Measurements from ENCODE around the gene NREP. TPM values are rescaled to one million over a fixed set of nuclear protein-coding genes. Genes with fewer than 3 reads are reported as not detected.

The NREP gene
- total RNA-seq, 4 donors from 2014 or later = 6.0 to 42.0 (median 10.2) TPM

DNA sequence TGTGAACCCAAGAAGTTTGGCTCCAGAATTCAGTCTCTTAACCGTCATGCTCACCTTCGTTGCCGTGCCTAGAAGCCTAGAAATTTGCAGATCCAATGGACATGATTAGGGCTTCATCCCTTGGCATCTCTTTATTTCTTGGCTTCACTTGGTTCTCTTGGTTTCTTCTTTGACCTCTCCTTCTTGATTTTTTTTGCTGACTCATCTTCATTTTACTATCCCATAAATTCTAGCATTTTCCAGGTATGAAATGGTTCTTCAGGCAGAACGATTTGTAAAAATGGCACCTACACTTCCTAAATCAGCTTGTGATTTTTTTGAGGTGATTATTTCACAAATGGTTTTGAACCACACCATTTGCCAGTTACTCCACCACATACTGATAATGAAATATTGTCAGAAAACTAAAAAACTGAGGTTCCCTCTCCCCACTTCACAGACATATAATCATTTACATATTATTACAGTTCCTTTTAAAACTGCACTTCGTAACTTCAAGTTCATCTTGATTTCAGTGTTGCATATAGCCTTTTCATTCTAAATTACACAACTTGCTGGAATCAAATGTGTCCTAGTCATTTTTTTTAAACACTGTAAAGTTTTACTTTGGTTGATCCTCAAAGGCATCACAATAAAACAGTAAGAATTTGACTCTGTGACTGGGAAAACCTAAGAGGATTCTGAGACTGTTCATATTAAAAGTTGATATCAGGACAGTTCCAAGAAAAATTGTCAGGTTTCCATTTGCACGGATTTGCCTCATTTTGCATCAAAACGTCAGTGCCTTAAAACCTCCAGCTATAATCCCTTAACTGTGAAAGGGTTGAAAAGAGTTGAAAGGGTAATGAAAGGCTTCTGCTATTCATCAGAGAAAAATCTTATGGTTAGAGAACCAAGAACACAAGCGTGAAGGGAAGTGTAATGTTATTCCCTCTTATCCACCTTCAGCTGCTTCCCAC, 8.9 kb upstream of the NREP start:
- Histone ChIP-seq H3K9me3 (no peaks in the 10 kb centered on the region), H3K4me3 (no peak overlapping the region), H3K27ac (no peak overlapping the region), H3K4me1 (no peaks in the 10 kb centered on the region), H3K36me3 (no peaks in the 10 kb centered on the region), H3K27me3 (no peaks in the 10 kb centered on the region)
- no peak for DNase-seq
- no peak for TF ChIP-seq EP300 (IDR thresholded peaks at IDR 0.05; ENCODE audit: low read depth)
- TF ChIP-seq POLR2A (IDR thresholded peaks at IDR 0.05) = no peak
- TF ChIP-seq, protein P1, sequence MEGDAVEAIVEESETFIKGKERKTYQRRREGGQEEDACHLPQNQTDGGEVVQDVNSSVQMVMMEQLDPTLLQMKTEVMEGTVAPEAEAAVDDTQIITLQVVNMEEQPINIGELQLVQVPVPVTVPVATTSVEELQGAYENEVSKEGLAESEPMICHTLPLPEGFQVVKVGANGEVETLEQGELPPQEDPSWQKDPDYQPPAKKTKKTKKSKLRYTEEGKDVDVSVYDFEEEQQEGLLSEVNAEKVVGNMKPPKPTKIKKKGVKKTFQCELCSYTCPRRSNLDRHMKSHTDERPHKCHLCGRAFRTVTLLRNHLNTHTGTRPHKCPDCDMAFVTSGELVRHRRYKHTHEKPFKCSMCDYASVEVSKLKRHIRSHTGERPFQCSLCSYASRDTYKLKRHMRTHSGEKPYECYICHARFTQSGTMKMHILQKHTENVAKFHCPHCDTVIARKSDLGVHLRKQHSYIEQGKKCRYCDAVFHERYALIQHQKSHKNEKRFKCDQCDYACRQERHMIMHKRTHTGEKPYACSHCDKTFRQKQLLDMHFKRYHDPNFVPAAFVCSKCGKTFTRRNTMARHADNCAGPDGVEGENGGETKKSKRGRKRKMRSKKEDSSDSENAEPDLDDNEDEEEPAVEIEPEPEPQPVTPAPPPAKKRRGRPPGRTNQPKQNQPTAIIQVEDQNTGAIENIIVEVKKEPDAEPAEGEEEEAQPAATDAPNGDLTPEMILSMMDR (IDR thresholded peaks at IDR 0.05) = no peak
- TF ChIP-seq POLR2AphosphoS5 (IDR thresholded peaks at IDR 0.05) = no peak
- intact Hi-C loops (cut with DNase I; ENCODE audit: low total_unique reads) = loop anchor here (10.0 kb wide), 1 partner anchor 379 kb away; no protein-coding TSS in a partner anchor
- WGBS, 2 donors (ENCODE audit: low coverage in 1 of 2) = 79 to 81% methylated on average over 7 to 8 of the region's 8 CpGs
- in situ Hi-C loops (cut with MboI; ENCODE audit: low pct_ligation_motif_present in 1 of 4, low pct_unique_long_range_greater_than_20kb in 1 of 4, low sequenced_read_pairs in 3 of 4) = no loop called here

DNA sequence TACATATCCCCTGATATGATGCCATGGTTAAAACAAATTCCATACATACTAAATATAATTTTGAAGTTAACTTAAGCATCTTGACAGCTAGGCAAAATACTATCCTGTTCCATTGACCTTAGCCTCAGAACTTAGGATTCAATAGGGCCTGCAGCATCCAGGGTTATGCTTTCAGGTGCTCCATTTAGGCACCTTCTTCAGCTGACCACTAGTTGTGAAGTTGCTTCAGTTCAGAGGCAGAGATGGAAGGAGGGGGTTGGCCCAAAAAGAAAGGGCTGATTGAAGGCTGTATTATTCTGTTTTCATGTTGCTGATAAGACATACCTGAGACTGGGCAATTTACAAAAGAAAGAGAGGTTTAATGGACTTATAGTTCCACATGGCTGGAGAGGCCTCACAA, 7.0 kb upstream of the NREP start:
- Histone ChIP-seq H3K9me3 (no peaks in the 10 kb centered on the region), H3K27ac (no peak overlapping the region), H3K4me1 (no peaks in the 10 kb centered on the region), H3K4me3 (no peak overlapping the region), H3K36me3 (no peaks in the 10 kb centered on the region), H3K27me3 (no peaks in the 10 kb centered on the region)
- in situ Hi-C loops (cut with MboI; ENCODE audit: low pct_ligation_motif_present in 1 of 4, low pct_unique_long_range_greater_than_20kb in 1 of 4, low sequenced_read_pairs in 3 of 4) = no loop called here
- TF ChIP-seq, protein P1 (IDR thresholded peaks at IDR 0.05) = no peak
- no peak for TF ChIP-seq POLR2AphosphoS5 (IDR thresholded peaks at IDR 0.05)
- TF ChIP-seq EP300 (IDR thresholded peaks at IDR 0.05; ENCODE audit: low read depth) = no peak
- no peak for TF ChIP-seq POLR2A (IDR thresholded peaks at IDR 0.05)
- intact Hi-C loops (cut with DNase I; ENCODE audit: low total_unique reads) = loop anchor here (10.0 kb wide), 1 partner anchor 381 kb away; no protein-coding TSS in a partner anchor
- DNase-seq = no peak

DNA sequence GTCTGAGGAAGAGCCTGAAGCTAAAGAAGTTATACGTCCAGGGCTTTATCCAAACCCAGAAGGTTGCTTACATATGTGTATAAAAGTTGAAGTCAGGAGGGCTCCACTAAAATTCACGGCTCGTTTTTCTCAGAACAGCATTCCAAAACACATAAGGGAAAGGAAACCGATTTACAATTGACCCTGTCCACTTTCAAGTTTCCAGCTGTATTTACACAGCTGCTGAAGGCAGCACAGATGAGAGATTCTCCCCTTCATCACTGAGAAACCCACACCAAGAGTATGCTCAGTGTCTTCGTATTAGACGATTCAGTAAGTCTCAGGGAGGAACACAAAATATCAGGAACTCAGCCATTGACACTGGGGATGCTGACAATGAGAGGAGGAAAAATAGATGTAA, 5.9 kb upstream of the NREP start:
- Histone ChIP-seq H3K4me1 (peaks cover 0 to 8% (median 6%) of the 10 kb centered on the region in 4 donors), H3K27ac (no peak overlapping the region), H3K27me3 (no peaks in the 10 kb centered on the region), H3K9me3 (no peaks in the 10 kb centered on the region), H3K4me3 (no peak overlapping the region), H3K36me3 (no peaks in the 10 kb centered on the region)
- intact Hi-C loops (cut with DNase I; ENCODE audit: low total_unique reads) = loop anchor here (10.0 kb wide), 1 partner anchor 382 kb away; no protein-coding TSS in a partner anchor
- no peak for DNase-seq
- 44 to 51% methylated on average over 6 of the region's 6 CpGs for WGBS, 2 donors (ENCODE audit: low coverage in 1 of 2)
- in situ Hi-C loops (cut with MboI; ENCODE audit: low pct_ligation_motif_present in 1 of 4, low pct_unique_long_range_greater_than_20kb in 1 of 4, low sequenced_read_pairs in 3 of 4) = no loop called here
- TF ChIP-seq, protein P1 (IDR thresholded peaks at IDR 0.05) = no peak
- TF ChIP-seq POLR2A (IDR thresholded peaks at IDR 0.05) (no peak), POLR2AphosphoS5 (IDR thresholded peaks at IDR 0.05) (no peak), EP300 (IDR thresholded peaks at IDR 0.05; ENCODE audit: low read depth) (no peak)

- Histone ChIP-seq H3K4me1 (peaks cover 0 to 22% (median 16%) of the 10 kb centered on the region in 4 donors), H3K9me3 (no peaks in the 10 kb centered on the region), H3K27me3 (no peaks in the 10 kb centered on the region), H3K36me3 (no peaks in the 10 kb centered on the region), H3K4me3 (peak overlapping the region in 3 of 4 donors; percentile 53 to 66 (median 58)), H3K27ac (peak overlapping the region; percentile 90 to 95 (median 93))
- 1 to 8% methylated on average over 3 to 5 of the region's 5 CpGs for WGBS, 2 donors (ENCODE audit: low coverage in 1 of 2)
- intact Hi-C loops (cut with DNase I; ENCODE audit: low total_unique reads) (no loop called here), in situ Hi-C loops (cut with MboI; ENCODE audit: low pct_ligation_motif_present in 1 of 4, low pct_unique_long_range_greater_than_20kb in 1 of 4, low sequenced_read_pairs in 3 of 4) (no loop called here)
- DNase-seq = no peak
- TF ChIP-seq, protein P1 (IDR thresholded peaks at IDR 0.05) = no peak
- no peak for TF ChIP-seq POLR2A (IDR thresholded peaks at IDR 0.05)
- TF ChIP-seq POLR2AphosphoS5 (IDR thresholded peaks at IDR 0.05) = no peak
- TF ChIP-seq EP300 (IDR thresholded peaks at IDR 0.05; ENCODE audit: low read depth) = no peak
These were observed 1.3 kb upstream of the NREP start for GRCh38 chr5:111758284-111758628.
